ENCODE measurements around the gene GGCX. TPM values are rescaled to one million over a fixed set of nuclear protein-coding genes. Genes with fewer than 3 reads are reported as not detected.

The GGCX gene
- total and polyA plus RNA-seq, 2 of the 4 experiments (the other 2 are of a cell fraction): 35.0 to 39.4 TPM

DNA sequence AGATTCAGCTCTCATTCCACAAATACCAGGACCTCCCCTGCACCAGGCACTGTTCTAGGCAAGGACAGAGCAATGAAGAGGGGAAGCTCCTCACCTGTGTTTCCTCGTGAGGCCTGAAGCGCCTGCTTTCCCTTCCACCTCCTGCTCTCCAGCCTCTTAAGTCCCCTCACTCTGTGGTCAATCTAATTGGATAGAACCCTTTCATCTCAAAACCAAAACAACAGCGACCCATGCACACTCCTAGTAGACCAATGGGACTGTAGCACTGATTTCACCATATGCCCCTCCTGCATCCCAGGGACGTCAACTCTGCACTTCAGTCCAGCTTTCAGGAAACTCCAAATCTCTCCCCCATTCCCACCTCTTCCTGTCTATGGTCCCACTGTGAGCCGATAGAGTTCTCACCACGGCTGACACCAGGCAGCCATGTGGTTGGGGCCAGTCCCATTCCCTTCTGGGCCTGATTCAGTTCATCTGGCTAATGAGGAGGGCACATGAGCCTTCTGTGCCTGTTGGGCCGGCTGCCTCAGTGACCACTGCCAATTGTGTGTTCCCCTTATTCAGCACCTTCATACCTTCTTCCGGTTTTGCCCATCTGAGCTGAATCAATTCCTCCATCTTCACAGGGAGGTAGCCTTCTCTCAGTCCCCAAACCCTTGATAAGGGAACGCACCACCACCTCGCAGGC lies 55.6 kb downstream of the GGCX start:
- H3K79me1 ChIP-seq (ENCODE audit: low read depth in 1 of 2, low read length in 2 of 2): peaks cover 0 to 24% of the 10 kb centered on the region in 2 experiments; a peak in 2 of 4 replicates
- ChIA-PET CTCF (interaction anchor here (1.0 to 1.4 kb wide), 2 partner anchors 33 to 85 kb away, joined by 4 to 5 read pairs; partner anchors contain the start of gene MAT2A), POLR2A (ENCODE audit: unreplicated experiment) (interaction anchor here (0.8 to 2.4 kb wide), 5 partner anchors 33 to 41 kb away, joined by 3 to 19 read pairs (median 6); partner anchors contain the start of gene MAT2A)
- no peaks in the 10 kb centered on the region for H3K27me3 ChIP-seq (ENCODE audit: control insufficient read depth, insufficient read depth, low read length)
- H2BK5ac ChIP-seq (ENCODE audit: low read depth, low read length, poor library complexity, severe bottlenecking): peak overlapping the region; percentile 89
- TF ChIP-seq CEBPB (IDR thresholded peaks at IDR 0.05; ENCODE audit: low read depth, low read length) (no peak), RCOR1 (IDR thresholded peaks at IDR 0.05; ENCODE audit: insufficient replicate concordance, low read length) (no peak), POLR2A (IDR thresholded peaks at IDR 0.05; ENCODE audit: low read depth, low read length) (no peak), SMC3 (IDR thresholded peaks at IDR 0.05; ENCODE audit: low read depth, low read length) (no peak), RAD21 (IDR thresholded peaks at IDR 0.05; ENCODE audit: low read length) (no peak), MXI1 (IDR thresholded peaks at IDR 0.05; ENCODE audit: borderline replicate concordance, low read depth, low read length) (no peak), USF2 (IDR thresholded peaks at IDR 0.05; ENCODE audit: low read depth, low read length) (no peak), RFX5 (IDR thresholded peaks at IDR 0.05; ENCODE audit: low read depth, low read length) (no peak), BHLHE40 (IDR thresholded peaks at IDR 0.05; ENCODE audit: low read depth, low read length) (no peak), MAZ (IDR thresholded peaks at IDR 0.05; ENCODE audit: borderline replicate concordance, low read depth, low read length) (no peak), CHD1 (IDR thresholded peaks at IDR 0.05; ENCODE audit: low read depth, low read length) (no peak), MAFK (IDR thresholded peaks at IDR 0.05; ENCODE audit: low read depth, low read length) (no peak)
- TF ChIP-seq, protein P1, sequence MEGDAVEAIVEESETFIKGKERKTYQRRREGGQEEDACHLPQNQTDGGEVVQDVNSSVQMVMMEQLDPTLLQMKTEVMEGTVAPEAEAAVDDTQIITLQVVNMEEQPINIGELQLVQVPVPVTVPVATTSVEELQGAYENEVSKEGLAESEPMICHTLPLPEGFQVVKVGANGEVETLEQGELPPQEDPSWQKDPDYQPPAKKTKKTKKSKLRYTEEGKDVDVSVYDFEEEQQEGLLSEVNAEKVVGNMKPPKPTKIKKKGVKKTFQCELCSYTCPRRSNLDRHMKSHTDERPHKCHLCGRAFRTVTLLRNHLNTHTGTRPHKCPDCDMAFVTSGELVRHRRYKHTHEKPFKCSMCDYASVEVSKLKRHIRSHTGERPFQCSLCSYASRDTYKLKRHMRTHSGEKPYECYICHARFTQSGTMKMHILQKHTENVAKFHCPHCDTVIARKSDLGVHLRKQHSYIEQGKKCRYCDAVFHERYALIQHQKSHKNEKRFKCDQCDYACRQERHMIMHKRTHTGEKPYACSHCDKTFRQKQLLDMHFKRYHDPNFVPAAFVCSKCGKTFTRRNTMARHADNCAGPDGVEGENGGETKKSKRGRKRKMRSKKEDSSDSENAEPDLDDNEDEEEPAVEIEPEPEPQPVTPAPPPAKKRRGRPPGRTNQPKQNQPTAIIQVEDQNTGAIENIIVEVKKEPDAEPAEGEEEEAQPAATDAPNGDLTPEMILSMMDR (conservative IDR thresholded peaks at IDR 0.05; ENCODE audit: low read depth, low read length): no peak
- ATAC-seq (ENCODE audit: low read depth) (no peak; the same call in 1 of the 2 replicates), DNase-seq (no peak)
- H4K8ac ChIP-seq (ENCODE audit: low read depth in 2 of 2, low read length in 2 of 2): peak overlapping the region; percentile 82 to 90
- peak overlapping the region; percentile 95 for H3K14ac ChIP-seq (replicated peaks; ENCODE audit: low read depth, low read length)
- WGBS, 2 experiments (ENCODE audit: extremely low coverage in 2 of 2, insufficient read length in 1 of 2): 80% methylated on average over 3 of the region's 10 CpGs; no CpG with 5 or more reads in 1 of the 2 experiments
- no peaks in the 10 kb centered on the region for H3K36me3 ChIP-seq (ENCODE audit: control insufficient read depth, insufficient read depth, low read length)
- H4K5ac ChIP-seq (ENCODE audit: low read depth, low read length): peak overlapping the region; percentile 86
- no TSS peak for BruUV-seq (replicated peaks)
- peak overlapping the region; percentile 92 for H2BK15ac ChIP-seq (ENCODE audit: low read depth, low read length)
- no peak overlapping the region for H3K4me3 ChIP-seq (ENCODE audit: insufficient read depth, low read depth, low read length)
- peaks cover 45% of the 10 kb centered on the region for H3K9me1 ChIP-seq (ENCODE audit: insufficient read depth, low read length)
- H2BK20ac ChIP-seq (ENCODE audit: low read depth, low read length): peak overlapping the region; percentile 95
- peak overlapping the region; percentile 75 for H3K23ac ChIP-seq (ENCODE audit: low read depth, low read length)
- peak overlapping the region; percentile 59 for H2AK9ac ChIP-seq (replicated peaks; ENCODE audit: low read depth, low read length, poor library complexity)
- in situ Hi-C loops (cut with MboI; ENCODE audit: low sequenced_read_pairs) (no loop called here), dilution Hi-C loops (cut with HindIII; ENCODE audit: low sequenced_read_pairs, unreplicated experiment) (no loop called here), intact Hi-C loops (cut with micrococcal nuclease) (loop anchor here (1.0 to 2.0 kb wide), 2 partner anchors 33 to 72 kb away; partner anchors contain the start of gene MAT2A)
- H3K9ac ChIP-seq (ENCODE audit: low read depth, low read length): peak overlapping the region; percentile 26; the same call in 1 of the 2 replicates
- no peaks in the 10 kb centered on the region for H3K9me3 ChIP-seq (ENCODE audit: control insufficient read depth, insufficient read depth, low read length)
- H2BK120ac ChIP-seq (ENCODE audit: low read depth, low read length): peak overlapping the region; percentile 91
- H3K18ac ChIP-seq (ENCODE audit: low read depth, low read length): peak overlapping the region; percentile 87
- H3K4me2 ChIP-seq (ENCODE audit: low read depth, low read length): peak overlapping the region; percentile 25; the same call in 1 of the 2 replicates
- H3K4me1 ChIP-seq (ENCODE audit: control insufficient read depth, insufficient read depth, low read length): peaks cover 28% of the 10 kb centered on the region
- no peaks in the 10 kb centered on the region for H4K20me1 ChIP-seq (ENCODE audit: insufficient read depth, low read length)
- H3K4ac ChIP-seq (ENCODE audit: low read depth, low read length): peak overlapping the region; percentile 98
- peak overlapping the region; percentile 60 for H2AFZ ChIP-seq (replicated peaks; ENCODE audit: low read length, poor library complexity)
- peak overlapping the region; percentile 58 for H3K56ac ChIP-seq (ENCODE audit: extremely low read depth, insufficient read depth, low read length)
- H3K27ac ChIP-seq (ENCODE audit: insufficient read depth, low read length): peak overlapping the region; percentile 72
- H2AK5ac ChIP-seq (ENCODE audit: low read depth, low read length): peak overlapping the region; percentile 98
- H4K91ac ChIP-seq (ENCODE audit: insufficient read depth, low read depth, low read length): peak overlapping the region; percentile 96

Measured in IMR-90 (cell line).